WTC11 (cell line): ENCODE data around the gene TTYH1.

Experiments
- JUN ChIP-seq: sonication (generic); formaldehyde crosslinking; IDR thresholded peaks from 2 replicates; pipeline ENCODE4 v1.8.0; 2023; ENCODE audit warnings: mild to moderate bottlenecking, missing genetic modification reagents
- TF ChIP-seq, protein P1 (sequence below): fragments of 200-600 bp; IDR thresholded peaks from 2 replicates; pipeline ENCODE4 v1.8.0; 2022; ENCODE audit warnings: antibody characterized with exemption
- TF ChIP-seq, protein P2 (sequence below): sonication (generic); formaldehyde crosslinking; IDR thresholded peaks from 2 replicates; pipeline ENCODE4 v1.8.0; 2022; ENCODE audit warnings: mild to moderate bottlenecking, missing genetic modification reagents

- TF ChIP-seq, protein P1, sequence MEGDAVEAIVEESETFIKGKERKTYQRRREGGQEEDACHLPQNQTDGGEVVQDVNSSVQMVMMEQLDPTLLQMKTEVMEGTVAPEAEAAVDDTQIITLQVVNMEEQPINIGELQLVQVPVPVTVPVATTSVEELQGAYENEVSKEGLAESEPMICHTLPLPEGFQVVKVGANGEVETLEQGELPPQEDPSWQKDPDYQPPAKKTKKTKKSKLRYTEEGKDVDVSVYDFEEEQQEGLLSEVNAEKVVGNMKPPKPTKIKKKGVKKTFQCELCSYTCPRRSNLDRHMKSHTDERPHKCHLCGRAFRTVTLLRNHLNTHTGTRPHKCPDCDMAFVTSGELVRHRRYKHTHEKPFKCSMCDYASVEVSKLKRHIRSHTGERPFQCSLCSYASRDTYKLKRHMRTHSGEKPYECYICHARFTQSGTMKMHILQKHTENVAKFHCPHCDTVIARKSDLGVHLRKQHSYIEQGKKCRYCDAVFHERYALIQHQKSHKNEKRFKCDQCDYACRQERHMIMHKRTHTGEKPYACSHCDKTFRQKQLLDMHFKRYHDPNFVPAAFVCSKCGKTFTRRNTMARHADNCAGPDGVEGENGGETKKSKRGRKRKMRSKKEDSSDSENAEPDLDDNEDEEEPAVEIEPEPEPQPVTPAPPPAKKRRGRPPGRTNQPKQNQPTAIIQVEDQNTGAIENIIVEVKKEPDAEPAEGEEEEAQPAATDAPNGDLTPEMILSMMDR: no peak
- TF ChIP-seq, protein P2, sequence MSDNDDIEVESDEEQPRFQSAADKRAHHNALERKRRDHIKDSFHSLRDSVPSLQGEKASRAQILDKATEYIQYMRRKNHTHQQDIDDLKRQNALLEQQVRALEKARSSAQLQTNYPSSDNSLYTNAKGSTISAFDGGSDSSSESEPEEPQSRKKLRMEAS: no peak
- no peak for TF ChIP-seq JUN (CRISPR knock-in tag)
Measured at GRCh38 chr19:54391589-54392061, 23.6 kb upstream of the TTYH1 start.
